OCI-M2 (cell line): ENCODE data around the gene ARL2.
"Not testable (repeated sequence)": the region's sequence is repeated elsewhere in the genome, so short reads cannot be mapped to it uniquely, and the experiment has no call there.

Experiments used
- DNase-seq: peaks from one replicate; lab custom pipeline; 2025; ENCODE audit not compliant: unreplicated experiment; lab: John Stamatoyannopoulos, UW

Gene ARL2

DNA sequence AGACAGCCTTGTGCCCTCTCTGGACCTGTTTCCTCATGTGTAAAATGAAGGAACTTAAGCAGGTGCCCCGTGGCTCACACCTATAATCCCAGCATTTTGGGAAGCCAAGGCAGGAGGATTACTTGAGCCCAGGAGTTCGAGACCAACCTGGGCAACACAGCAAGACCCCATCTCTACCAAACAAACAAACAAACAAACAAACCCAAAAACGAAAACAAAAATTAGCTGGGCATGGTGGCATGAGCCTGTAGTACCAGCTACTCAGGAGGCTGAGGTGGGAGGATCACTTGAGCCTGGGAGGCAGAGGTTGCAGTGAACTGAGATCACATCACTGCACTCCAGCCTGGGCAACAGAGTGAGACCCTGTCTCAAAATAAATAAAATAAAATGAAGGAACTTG, 10.0 kb upstream of the ARL2 start:
- DNase-seq, result not testable (repeated sequence)

DNA sequence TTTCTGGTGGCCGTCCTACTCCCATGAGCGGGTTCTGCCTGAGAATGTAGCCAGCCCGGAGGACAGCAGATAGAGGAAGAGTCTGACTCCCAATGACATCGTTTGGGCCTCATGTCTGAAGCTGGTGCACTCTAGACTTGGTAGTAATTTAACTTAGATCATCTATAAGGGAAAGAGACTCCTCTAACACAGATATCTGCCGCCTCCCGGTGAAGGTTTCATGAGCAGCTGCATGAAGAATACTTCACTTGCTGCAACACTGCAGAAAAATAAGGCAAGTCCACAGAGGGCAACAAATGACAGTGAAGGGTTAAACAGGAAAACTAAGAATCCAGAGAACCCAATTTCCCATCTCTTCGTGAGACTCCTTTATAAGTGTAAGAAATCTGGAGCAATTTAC, 5.9 kb upstream of the ARL2 start:
- no peak for DNase-seq

DNA sequence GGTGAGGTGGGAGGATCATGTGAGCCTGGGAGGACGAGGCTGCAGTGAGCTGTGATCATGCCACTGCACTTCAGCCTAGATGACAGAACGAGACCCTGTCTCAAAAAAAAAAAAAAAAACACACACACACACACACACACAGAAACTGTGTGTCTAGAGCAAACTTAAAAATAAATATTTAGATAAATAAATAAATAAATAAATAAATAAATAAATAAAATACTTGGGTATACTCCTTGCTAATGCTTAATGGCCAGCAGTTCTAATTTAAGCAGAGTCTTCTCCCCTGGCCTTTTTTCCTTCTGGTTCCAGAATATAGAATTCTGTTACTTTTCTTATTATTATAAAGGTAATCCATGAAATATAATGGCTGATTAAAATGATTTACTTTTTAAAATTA, 5.1 kb upstream of the ARL2 start:
- DNase-seq, result no peak

DNA sequence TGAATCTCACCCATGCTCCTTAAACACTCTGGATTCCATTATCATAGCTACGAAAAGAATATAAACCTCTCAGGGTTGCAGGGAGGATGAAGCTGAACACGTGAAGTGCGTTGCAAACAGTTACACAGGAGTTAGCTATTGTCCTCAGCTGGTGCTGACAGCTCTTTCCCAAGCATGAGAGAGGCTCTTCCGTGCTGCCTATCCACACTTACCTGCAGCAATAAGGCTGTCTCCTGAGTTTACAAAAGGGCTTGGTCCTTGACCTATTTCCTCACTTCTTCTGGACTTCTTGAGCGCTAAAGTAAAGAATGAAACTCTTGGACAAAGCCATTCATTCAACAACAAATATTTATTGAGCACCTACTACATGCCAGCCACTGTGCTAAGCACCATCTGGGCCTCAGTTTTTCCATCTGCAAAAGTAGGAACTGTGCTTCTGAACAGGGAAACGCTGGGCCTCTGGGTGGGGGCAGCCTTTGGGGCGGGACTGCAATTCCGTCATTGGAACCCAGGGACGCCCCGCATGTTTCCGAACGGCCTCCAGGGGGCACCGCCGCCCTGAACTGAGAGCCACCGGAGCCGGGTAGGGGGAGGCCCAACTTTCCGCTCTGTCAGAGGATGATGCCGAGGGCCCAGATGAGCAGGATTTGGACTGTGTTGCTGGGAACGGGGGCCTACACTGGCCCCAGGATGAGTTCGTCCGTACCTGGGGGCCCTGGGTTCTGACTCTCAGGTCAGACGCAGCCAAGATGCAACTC, 651 bp upstream of the ARL2 start:
- DNase-seq, result peak; percentile 42

DNA sequence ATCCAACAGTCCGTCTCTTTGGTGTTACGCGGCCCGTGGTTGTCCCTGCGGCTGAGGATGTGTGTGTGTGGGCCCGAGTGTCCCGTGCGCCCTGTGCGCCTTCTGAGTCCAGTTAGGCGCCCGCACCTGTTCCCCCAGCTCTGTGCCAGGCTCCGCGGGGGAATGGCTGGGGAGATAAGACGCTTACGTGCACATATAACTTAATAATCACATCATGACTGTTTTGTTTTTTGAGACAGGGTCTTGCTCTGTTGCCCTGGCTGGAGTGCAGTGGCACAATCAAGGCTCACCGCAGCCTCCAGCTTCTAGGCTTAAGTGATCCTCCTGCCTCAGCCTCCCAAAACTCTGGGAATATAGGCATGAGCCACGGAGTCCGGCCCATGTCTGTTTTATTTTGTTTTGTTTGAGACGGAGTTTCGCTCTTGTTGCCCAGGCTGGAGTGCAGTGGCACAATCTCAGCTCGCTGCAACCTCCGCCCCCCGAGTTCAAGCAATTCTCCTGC, 817 bp downstream of the ARL2 start:
- no peak for DNase-seq

DNA sequence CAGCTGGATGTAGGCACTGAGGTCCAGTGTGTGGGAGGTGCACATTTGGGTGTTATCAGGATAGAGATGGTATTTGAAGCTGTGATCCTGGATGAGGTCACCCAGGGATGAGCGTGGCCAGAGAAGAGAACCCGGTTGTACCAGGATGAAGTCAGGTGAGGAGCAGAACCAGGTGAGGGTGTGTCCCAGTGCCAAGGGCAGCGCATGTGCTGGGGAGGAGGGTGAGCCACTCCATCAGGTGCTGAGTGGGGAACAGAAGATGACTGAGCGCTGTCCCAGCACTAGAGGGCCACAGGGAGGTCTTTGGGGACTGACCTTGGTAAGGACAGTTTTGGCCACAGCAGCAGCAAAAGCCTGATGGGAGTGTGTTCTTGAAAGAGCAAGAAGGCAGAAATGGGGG, 2.7 kb downstream of the ARL2 start:
- DNase-seq, result no peak

DNA sequence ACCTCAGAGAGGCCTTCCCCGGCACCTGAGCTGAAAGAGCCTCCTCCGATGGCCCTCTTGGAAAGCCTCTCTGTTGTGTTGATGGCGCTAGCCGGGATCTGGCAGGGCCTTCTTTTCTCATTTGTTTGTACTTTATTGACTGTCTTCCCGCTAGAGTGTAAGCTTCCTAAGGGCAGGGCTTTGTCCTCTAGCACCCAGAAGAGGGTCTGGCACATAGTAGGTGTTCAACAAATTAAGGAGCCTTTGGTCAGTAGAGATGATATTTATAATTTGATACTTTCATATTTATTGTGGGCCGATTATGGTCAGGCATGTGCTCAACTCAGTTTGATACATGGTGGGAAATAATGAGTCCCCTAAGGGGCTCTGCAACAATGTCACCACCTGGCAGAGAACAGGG, 4.0 kb downstream of the ARL2 start:
- no peak for DNase-seq

DNA sequence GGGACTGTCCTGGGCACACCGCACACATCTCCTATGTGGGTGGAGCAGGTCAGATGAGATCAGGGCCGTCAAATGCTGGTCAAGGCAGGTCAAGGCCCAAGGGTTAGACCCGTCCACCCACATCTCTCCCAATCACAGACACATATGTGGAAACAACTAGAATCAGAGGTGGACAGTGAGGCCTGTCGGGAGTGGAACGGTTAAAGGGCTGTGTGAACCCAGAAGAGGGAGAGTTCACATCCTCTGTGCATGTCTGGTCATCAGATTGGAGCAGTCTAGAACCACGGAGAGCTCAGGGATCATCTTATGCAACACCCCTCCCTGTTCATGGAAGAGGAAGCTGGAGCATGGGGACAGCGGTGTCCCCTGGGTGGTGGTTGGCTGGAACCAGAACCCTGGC, 5.9 kb downstream of the ARL2 start:
- DNase-seq, result no peak

DNA sequence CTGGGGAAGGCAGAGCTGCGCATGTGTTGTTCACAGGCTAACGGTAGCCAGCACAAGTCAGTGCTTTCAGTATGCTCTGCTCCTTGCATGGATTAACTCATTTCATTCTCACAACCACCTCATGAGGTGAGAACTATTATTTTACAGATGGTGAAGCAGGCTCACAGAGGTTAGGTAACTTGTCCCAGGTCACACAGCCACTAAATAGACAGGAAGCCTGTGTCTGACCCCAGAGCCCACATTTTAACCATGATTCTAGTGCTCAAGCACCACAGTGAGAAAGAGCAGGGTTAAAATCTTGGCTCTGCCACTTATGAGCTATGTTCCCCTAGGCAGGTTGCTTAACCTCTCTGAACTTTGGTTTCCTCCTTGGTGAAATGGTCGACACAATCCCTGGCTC, 7.0 kb downstream of the ARL2 start:
- no peak for DNase-seq

DNA sequence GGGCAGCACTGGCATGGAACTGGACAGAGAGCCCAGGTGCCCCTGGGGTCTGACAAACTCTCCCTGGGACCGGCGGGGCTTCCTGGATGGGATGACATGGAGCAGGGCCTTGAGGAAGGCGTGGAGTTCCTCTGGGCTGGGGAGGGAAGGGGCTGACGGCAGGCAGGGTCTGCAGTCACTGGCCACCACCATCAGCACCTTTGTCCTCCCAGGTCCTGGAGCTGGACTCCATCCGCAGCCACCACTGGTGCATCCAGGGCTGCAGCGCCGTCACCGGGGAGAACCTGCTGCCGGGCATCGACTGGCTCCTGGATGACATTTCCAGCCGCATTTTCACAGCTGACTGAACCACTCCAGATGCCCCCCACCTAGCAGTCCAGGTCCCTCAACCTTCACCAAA, 7.5 kb downstream of the ARL2 start:
- no peak for DNase-seq

DNA sequence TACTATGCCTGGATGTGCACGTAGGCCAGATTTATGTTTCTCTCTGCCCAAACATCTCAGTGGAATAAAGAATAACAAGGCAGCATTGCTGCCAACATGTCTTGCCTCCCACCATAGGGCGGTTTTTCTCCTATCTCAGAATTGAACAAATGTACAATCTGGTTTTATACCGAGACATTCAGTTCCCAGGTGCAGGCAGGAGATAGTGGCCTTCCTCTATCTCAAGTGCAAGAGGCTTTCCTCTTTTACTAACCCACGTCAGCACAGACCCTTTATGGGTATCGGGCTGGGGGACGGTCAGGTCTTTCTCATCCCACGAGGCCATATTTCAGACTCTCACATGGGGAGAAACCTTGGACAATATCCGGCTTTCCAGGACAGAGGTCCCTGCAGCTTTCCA, 9.5 kb downstream of the ARL2 start:
- DNase-seq, result not testable (repeated sequence)

DNA sequence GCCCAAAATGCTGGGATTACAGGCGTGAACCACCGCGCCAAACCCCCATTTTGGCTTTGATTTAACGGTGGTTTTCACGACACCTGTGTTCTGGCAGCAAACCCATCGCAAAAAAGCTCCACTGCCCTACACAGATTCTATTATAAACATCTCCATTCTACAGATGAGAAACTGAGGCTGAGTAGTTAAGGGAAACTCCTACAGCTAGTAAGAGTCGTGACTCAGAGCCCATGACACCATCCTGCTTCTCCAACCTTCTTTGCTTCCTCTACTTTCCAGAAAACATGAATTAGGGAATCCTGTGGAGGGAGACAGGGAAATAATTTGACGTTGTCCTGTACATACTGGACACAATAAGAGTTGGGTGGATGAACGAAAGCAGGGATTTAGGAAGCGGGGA, 12.8 kb downstream of the ARL2 start:
- DNase-seq, result no peak

DNA sequence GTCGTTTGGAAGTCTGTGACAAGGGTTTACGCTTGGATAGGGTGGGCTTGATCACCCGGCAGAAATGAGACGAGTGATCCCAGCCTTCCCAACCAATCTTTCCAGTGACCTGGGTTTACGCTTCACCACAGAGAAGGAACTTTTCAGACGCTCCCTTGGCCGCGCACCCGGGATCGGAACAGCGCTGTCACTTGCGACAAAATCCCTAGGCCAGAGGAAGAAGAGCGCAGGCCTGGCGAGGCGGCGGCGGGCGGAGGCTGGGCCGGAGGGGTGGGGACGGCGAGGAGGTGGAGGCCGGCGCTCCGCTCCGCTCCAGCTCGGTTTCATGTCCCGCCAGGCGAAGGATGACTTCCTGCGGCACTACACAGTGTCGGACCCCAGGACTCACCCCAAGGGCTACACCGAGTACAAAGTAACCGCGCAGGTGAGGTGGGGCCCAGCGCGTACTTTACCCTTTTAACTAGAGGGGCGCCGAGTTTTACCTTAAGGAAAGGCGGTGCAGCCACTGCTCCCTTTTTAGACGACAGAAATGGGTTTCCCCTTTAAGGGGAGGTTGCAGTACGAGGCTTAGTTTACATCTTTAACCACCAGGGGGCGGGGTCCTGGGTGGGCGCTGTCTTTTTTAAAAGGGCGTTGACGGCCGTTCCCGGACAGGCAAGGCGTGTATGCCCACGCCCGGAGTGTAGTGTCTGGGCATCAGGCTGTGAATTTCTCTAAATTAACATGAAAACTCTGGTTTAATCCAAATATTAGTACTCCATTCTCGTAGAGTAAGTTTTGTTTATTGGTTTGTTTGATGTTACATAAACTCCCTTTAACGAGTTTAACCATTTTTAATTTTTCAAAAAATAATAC, 13.5 kb downstream of the ARL2 start, which contains the start of gene SNX15:
SNX15 (plus strand) TSS at position 227 of the 855 bp plus-strand sequence; CDS start at position 326, 99 bp downstream.
- peak; percentile 91 for DNase-seq

DNA sequence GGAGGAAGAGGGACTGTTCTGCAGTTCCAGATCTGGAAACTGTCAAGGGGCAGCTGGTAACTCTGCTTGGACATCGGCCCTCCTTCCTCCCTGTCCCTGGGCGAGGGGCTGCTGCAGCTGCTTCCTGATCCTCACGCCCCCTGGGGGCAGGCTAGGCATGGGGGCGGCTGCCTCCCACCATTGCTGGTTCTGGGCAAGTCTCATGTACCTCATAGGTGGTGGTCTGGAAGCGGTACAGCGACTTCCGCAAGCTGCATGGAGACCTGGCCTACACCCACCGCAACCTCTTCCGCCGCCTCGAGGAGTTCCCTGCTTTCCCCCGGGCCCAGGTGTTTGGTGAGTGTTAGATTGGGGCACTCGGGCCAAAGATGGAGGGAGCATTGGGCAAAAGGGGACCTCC, 18.3 kb downstream of the ARL2 start:
- DNase-seq, result no peak

DNA sequence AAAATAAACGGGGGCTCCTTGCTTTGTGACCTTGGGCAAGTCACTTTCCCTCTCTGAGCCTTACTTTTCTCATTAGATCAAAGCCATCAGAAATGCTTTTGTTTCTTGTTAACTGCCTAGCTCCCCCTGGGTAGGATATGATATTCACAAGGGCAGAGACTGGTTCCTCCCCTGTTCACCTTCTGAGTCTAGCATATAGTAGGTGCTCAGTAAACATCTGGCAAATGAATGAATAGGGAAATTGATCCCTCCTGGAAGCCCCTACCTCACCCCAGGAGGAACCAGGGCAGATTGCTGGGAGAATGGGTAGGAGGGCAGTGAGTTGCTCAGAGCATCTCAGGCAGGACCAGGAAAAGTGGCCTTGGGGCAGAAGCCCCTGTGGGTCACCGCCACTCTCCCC, 20.5 kb downstream of the ARL2 start:
- DNase-seq, result no peak

DNA sequence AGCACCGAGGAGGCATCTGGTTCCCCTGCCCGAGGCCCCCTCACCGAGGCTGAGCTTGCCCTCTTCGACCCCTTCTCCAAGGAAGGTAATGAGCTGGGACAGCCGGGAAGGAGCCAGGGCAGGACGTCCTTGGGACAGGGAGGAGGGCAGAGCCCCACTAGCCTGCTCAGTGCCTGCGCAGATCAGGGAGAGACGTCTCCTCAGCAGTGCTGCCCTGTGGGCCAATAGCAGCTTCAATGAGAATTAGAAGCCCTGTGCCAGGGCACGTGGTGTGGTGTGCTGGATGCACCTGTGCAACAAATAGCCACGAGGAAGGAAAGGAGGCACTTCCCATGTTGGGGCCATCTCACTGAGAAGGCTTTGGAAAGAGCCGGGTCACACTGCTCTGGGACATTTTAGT, 21.6 kb downstream of the ARL2 start:
- no peak for DNase-seq

DNA sequence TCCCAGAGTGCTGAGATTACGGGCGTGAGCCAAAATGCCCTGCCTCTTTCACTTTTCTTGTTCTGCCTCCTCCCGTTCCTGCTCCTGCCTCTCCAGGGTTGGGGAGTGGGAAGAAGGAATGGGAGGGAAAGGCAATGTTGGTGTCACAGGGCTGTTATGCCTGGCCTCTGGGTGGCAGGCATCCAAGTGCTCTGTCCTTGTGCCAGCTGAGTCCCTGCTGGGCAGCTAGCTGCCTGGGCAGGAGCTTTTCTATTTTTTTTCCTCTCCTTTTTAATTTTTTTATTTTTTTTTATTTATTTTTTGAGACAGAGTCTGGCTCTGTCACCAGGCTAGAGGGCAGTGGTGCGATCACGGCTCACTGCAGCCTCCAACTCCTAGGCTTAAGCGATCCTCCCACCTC, 23.0 kb downstream of the ARL2 start:
- DNase-seq, result no peak

DNA sequence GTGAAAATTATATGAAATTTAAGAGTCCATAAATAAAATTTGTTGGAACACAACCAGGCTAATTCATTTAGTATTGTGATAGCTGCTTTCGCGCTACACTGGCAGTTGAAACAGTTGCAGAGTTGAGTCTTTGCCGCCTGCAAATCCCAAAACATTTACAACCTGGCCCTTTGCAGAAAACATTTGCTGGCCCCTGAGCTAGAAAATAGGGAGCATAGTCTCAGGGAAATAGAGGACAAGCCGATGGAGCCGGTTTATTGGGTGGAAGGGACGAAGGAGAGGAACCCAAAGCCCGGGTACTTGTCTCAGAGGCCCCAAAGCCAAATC, 26.5 kb downstream of the ARL2 start:
- DNase-seq, result no peak

DNA sequence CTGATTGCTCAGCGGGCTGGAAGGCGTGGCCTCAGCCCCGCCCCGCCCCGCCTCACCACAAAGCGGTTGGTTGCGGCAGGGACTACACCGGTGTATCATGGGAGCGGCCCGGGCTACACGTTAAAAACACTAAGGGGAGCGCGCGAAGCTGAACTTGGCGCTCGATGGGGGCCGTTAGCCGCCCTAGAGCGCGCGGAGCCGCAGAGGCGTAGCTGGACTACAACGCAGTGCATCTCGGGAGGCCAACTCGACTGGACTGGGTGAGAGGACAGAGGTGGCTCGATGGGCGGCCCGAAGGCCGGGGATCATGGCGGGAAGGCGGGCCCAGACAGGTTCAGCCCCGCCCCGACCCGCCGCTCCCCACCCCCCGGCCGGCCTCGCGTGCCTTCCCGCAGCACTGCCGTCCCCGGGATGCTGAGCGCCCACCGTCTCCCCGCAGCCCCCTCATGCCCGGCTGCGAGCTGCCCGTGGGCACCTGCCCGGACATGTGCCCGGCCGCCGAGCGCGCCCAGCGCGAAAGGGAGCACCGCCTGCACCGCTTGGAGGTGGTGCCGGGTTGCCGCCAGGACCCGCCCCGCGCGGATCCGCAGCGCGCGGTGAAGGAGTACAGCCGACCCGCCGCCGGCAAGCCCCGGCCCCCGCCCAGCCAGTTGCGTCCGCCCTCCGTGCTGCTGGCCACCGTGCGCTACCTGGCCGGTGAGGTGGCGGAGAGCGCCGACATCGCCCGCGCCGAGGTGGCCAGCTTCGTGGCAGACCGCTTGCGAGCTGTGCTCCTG, 27.1 kb downstream of the ARL2 start, which contains the start of gene SAC3D1:
SAC3D1 (plus strand) TSS at position 364 of the 776 bp plus-strand sequence; CDS start at position 447, 83 bp downstream.
- DNase-seq, result peak; percentile 68

DNA sequence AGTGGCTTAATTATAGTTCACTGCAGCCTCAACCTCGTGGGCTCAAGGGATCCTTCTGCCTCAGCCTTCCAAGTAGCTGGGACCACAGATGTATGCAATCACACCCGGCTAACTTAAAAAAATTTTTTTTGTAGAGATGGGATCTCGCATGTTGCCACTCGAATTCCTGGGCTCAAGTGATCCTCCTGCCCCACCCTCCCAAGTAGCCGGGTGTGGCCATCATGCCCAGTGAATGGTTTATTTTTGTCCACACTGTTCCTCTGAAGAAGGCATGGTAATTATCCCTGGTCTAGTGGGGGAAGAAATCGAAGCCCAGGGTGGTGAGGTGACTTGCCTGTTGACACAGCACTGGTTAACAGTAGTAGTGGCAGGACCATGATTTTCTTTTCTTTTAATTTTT, 28.9 kb downstream of the ARL2 start:
- DNase-seq, result no peak

DNA sequence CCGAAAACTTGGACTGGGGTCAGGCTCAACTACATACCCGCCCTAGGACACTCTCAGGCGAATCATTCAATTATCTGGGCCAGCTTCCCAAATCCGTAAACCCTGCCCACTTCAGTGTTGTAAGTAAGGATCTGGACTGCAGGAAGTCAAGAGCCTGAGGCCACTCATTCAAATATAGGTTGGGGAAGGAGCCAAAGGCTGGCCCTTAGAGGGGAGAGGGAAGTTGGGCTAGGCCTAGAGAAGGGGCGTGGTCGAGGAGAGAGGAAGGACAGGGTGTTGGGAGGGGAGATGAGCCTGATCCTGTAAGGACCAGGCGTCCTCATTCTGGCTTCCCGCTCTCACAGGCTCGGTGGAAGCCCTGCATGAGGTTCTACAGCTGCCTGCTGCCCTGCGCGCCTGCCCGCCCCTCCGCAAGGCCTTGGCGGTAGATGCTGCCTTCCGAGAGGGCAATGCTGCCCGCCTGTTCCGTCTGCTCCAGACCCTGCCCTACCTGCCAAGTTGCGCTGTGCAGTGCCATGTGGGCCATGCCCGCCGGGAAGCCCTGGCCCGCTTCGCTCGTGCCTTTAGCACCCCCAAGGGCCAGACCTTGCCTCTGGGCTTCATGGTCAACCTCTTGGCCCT, 30.0 kb downstream of the ARL2 start:
- DNase-seq, result no peak
